KBM-7 (cell line): Measurements from ENCODE around the gene RNASE2.
"Not testable (repeated sequence)": the region's sequence is repeated elsewhere in the genome, so short reads cannot be mapped to it uniquely, and the experiment has no call there.

Experiments
- DNase-seq: peaks from one replicate; pipeline ENCODE4 v3.0.0-alpha.2; 2015
- in situ Hi-C: fragments of 300-500 bp; cut with MboI; formaldehyde crosslinking; loops from 2 replicates; pipeline ENCODE4 v1.14.3; 2020; ENCODE audit warnings: low sequenced_read_pairs, low pct_unique_long_range_greater_than_20kb, mixed read lengths

RNASE2 gene

DNA sequence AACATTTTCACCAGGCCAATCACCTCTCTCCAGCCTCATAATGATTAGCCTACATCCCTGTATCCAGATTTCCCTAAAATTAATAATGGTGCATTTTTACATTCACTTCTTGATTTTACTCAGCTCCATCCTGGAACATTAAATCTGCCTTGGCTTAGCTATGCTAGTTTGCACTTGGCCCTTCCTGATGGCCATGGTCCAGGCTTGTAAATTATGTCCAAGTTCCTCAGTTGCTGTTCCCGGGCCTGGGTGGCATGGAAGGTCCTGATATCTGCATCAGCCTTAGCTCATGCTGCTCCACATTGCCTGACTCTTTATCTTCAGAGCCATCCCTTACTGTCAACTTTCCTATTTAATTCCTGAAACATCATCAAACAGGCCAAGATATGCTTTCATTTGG lies 23.4 kb downstream of the RNASE2 start:
- in situ Hi-C loops, result no loop called here
- no peak for DNase-seq

DNA sequence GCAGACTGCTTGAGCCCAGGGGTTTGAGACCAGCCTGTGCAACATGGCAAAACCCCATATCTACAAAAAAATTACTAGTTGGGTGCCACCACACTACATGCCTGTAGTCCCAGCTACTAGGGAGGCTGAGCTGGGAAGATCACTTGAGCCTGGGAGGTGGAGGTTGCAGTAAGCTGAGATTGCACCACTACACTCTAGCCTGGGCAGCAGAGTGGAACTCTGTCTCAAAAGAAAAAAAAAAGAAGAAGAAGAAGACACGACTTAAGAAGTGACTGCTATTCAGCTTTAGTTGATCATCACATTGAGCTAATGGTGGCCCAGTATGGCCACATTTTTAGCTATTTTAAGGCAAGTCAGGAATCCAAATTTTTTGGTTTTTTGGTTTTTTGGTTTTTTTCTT lies 25.6 kb downstream of the RNASE2 start:
- in situ Hi-C loops, result no loop called here

DNA sequence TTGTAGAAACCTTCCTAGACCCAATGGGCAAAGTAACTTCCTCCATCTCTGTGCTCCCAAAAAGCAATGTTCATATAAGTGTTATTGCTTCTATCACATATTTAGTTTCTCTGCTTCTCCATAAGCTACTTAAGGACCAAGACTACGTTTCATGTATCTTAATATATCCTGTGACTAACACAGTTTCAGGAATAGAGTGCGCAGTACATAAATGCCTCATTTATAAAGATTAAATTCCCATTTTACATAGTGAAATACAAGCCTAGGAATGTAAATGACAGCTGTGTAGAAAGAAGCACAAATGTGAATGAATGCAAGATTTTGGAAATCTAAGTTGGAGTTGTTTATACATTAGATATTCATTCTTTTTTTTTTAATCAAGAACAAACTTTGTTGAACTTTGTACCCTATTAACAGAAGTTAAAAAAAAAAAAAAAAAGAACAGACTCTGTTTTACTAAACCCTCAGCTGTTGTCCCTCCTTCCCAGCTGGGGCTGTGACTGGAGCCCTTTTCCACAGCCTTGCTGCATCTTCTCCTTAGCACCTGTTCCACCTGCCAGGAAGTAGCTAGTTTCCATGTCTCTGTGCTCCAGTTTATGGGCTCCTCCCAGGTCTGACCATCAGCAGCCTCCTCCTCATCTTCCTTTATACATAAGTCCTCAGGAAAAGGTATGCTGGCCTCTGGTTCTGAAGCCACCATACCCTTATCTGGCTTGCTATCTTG lies 27.5 kb downstream of the RNASE2 start:
- in situ Hi-C loops, result no loop called here
- DNase-seq, result no peak

More for the DNA sequence above, 25.6 kb downstream of the RNASE2 start:
- DNase-seq, result no peak

DNA sequence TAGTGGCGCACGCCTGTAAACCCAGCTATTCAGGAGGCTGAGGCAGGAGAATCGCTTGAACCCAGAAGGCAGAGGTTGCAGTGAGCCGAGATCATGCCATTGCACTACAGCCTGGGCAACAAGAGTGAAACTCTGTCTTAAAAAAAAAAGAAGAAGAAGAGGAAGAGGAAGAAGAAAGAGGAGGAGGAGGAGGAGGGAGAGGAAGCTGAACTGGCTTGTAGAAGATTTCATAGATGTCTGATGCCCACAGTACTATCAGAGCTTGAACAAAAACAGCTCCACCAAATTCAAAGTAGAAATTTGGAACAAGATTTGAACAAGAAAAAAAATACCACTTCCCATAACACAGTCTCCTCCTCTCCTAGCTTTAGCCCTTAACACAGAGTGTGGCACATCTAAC lies 30.4 kb downstream of the RNASE2 start:
- DNase-seq, in situ Hi-C loops: not testable (repeated sequence)

DNA sequence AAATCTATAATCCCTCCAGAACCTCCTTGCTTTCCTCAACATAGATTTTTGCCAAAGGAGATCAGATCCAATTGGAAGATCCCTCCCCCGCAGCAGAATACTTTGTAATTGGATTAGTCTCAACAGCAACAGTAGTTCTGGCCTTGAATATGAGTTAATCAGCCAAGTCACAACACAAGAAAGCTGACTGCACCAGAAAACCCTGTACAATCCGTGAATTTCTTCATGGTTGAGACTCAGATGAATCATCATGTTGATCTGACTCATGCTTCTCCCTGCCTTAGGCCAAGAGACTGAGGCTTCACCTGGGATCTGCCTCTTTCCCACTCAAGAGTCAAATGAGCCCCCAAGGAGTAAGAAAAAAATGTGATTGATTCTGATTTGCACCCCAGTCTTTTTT lies 31.5 kb downstream of the RNASE2 start:
- in situ Hi-C loops, result no loop called here
- DNase-seq, result no peak

DNA sequence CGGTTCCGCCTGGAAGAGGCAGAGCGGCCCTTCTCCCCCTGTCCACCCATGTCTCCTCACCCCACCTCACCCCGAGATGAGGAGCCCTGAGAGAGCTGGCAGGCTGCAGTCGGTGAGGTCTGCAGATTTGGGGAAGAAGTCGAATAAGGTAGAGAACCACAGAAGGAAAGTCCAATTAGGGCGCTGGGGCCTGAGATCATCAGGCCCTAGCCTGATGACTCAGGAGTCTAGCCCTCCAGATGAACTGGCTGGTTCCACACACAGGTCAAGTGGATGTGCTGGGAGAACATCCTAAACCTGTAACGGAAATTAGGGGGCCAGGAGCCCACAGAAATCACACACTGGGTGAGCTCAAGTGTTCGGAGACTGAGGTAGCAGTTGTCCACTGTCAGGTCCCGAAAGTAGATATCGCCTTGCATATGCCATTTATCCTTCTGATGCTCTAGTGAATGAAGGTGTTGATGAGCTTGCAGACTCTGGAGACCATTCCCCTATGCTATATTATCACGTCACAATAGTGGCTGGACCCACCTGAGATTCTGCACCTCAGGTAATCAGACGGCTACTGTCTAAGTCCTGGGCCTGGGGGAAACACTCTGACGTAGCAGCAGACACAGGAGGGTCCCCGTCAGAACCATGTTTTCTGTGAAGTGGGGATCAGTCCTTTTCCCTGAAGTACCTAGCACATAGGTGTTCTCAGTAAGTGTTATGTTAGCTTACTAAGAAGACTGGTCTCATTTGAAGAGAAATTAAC lies 33.6 kb downstream of the RNASE2 start:
- DNase-seq, result peak; percentile 28
- in situ Hi-C loops, result no loop called here

DNA sequence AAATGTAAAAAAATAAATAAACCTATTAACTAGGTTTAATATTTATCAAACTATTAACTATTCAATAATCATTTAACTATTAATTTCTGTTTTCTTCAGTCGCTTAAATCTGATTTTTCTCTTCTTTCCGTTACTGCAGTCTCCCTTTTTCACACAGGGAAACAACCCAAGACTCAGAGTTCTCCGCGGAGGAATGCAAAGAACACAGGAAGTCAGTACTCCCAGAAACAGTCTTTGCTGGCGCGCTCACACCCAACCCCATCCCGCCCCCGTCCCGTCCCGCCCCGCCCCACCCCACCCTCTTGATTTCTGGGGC lies 34.1 kb downstream of the RNASE2 start:
- DNase-seq, result no peak
- in situ Hi-C loops, result no loop called here

DNA sequence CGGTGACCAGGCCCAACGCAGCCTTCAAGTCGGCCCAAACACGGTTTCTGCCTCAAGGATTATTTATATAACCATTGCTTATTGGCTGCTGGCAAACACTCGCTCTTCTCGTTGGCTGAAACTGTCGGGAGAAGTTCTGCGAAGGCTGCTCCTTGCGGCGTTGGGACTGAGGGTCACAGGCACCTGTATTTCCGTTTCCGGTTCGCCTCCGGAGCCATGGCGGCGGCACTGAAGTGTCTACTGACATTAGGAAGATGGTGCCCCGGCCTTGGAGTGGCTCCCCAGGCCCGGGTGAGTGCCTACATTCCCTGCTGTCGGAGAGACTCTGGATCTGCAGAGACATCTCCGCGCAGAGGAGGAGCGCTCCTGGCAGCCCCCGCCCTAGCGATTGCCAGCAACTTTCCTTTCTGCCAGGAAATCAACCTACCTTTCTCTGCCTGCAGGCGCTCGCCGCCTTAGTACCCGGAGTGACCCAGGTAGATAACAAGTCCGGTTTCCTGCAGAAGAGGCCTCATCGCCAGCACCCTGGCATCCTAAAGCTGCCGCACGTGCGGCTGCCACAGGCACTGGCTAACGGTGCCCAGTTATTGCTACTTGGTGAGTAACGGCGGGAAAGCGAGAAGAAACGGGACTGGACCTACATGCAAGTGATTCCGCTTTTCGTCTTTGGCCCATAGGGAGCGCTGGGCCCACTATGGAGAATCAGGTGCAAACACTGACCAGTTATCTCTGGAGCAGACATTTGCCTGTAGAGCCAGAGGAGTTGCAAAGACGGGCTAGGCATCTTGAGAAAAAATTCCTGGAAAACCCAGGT lies 34.7 kb downstream of the RNASE2 start, which contains the start of gene METTL17:
Gene METTL17 (plus strand): TSS at position 194 of the 814 bp plus-strand sequence. CDS start 23 bp downstream, at position 217.
- in situ Hi-C loops, result no loop called here
- DNase-seq, result peak; percentile 95

DNA sequence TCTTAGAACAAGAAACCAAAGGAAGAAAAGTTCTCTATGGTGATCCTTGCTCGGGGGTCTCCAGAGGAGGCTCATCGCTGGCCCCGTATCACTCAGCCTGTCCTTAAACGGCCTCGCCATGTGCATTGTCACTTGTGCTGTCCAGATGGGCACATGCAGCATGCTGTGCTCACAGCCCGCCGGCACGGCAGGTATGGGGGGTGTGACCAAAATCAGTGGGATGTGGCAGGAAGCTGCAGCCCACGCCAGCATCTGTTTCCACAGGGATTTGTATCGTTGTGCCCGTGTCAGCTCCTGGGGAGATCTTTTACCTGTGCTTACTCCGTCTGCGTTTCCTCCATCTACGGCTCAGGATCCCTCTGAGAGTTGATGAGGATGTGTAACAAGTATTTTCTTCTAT lies 41.2 kb downstream of the RNASE2 start:
- in situ Hi-C loops, result no loop called here
- DNase-seq, result no peak

DNA sequence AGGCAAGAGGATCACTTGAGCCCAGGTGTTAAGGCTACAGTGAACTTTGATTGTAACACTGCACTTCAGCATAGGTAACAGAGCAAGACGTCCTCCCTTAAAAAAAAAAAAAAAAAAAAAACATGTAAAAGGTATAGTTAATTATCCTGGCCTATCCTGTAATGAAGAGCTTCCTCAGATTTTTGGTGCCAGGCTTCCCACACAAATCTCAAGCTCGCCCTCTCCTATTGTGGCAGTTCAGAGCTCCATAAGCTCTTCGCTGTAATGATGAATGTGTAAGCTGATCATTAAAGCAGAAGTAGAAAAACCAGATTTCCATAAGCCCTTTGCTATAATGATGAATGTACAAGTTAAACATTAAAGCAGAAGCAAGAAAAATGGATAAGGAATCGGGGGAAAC lies 41.8 kb downstream of the RNASE2 start:
- DNase-seq, result no peak
- in situ Hi-C loops, result no loop called here

DNA sequence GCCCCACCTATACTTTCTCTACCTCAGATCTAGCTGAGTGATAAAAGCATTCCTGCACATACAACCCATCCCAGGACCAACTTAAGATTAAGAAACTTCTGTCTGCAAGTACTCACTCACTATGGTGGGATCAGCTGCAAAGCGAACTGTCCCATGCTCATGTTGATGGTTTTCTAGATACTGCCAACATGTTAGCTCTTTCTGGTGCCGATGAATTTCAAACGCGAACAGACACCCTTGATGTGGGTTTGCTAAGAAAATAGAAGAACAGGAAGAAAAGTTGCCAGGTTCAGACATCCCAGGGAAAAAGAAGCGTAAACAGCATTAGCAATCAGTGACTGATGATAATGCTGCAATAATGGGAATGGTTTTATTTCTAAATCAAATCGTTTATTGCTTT lies 42.3 kb downstream of the RNASE2 start:
- in situ Hi-C loops, result no loop called here
- no peak for DNase-seq

DNA sequence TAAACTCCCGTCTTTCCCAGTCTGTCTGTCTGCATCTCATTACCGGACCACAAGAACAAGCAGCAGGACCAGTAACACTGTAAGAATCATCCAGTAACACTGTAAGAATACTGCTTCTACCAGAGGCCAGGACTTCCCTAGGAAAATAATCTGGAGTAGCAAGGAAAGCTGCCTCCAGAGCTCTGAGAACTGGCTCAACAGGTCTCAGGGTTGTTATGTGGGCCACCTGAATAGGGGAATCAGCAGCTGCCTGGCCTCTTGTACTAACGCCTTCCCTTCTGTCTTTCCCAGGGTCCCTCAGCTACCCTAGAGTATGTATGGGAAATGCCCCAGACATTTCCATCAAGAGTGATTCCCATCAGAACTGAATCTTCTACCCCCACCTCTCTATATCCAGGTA lies 42.9 kb downstream of the RNASE2 start:
- DNase-seq, result no peak
- in situ Hi-C loops, result no loop called here

DNA sequence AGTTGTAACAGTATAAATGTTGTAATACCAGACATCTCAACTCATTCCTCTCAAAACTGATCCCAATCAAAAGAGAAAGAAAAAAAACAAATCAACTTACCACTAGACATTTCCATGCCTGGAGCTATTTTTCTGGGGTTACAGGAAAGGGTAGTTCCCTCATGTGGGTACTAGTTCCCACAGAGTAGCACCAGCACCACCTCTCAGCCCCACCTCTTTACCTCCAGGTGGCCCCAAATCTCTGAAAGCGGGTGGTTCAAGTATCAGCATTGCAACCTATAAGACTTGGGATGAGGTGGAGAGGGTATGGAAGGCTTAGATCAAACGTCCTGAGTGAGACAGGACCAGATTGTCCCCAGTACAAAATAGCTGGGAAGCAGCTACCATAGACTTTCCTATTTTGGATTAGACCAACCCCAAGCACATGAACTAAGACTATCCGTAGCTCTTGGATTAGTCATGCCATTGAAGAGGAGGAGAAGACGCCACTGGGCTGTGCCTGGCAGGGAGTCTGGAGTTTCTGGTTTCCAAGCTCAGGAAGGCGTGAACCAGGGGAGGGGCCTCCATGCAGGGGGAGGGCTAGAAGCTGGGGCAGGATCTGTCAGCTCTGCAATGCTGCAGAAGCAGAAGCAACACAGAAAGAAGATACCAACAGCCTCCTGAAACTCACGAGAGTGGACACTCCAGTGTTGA lies 43.5 kb downstream of the RNASE2 start, which contains the start of gene SLC39A2:
Gene SLC39A2 (plus strand): TSS at position 620 of the 693 bp plus-strand sequence. CDS start 154 bp downstream, outside the sequence.
- in situ Hi-C loops, result no loop called here
- no peak for DNase-seq

DNA sequence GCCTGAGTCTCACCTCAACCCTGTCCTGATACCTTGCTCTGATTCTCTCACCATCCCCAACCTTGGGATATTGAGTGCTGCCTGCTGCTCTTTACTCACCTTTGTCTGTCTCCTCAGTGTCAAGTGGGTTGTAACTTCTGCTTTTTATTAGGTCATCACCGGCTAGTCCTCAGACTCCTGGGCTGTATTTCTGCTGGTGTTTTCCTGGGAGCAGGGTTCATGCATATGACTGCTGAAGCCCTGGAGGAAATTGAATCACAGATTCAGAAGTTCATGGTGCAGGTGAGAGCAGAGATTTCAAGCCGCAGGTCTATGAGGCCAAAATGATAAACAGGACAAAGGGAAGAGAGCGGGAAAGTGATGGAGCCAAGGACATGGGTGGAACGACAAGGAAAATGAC lies 44.3 kb downstream of the RNASE2 start:
- in situ Hi-C loops, result no loop called here

DNA sequence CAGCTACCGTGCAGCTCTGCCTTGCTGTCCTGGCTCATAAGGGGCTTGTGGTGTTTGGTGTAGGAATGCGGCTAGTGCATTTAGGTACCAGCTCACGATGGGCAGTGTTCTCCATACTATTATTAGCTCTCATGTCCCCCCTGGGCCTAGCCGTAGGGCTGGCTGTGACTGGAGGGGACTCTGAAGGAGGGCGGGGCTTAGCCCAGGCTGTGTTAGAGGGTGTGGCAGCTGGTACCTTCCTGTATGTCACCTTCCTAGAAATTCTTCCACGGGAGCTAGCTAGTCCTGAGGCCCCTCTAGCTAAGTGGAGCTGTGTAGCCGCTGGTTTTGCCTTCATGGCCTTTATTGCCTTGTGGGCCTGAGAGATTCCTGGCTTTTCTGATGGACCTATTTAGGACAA lies 45.9 kb downstream of the RNASE2 start:
- in situ Hi-C loops, result no loop called here
- no peak for DNase-seq

More for the DNA sequence above, 44.3 kb downstream of the RNASE2 start:
- no peak for DNase-seq

DNA sequence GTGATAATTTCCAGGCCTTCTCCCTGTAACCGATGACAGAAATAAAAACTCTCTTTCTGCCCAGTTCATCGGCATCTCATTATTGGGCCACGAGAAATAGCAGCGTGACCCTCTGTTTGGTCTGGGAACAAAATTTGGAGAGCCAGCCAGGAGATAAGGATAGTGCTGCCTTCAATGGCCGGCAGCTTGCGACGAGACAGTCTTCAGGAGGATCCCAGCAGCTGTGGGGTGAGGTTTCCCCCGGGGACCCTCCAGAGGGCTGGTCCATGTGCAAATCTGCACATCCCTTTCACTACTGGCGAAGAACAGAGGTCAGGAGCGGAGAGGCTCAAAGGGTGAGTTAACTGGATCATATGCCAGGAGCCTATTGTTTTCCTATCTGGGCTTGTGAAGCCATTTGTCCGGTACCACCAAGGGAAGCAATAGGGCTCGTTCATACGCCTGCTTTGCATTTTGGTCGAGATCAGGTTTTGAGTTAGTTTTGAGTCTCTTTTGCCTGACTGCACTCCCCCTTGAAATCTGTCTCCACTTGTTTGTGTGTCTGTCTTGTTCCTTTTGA lies 48.6 kb downstream of the RNASE2 start:
- no peak for DNase-seq

More for the DNA sequence above, 48.6 kb downstream of the RNASE2 start:
- in situ Hi-C loops, result no loop called here
